ENCODE results near the gene CSTPP1. TPM values are rescaled to one million over a fixed set of nuclear protein-coding genes. Genes with fewer than 3 reads are reported as not detected.

The CSTPP1 gene
- total RNA-seq, 4 donors from 2014 or later, result 35.3 to 51.9 (median 39.7) TPM

DNA sequence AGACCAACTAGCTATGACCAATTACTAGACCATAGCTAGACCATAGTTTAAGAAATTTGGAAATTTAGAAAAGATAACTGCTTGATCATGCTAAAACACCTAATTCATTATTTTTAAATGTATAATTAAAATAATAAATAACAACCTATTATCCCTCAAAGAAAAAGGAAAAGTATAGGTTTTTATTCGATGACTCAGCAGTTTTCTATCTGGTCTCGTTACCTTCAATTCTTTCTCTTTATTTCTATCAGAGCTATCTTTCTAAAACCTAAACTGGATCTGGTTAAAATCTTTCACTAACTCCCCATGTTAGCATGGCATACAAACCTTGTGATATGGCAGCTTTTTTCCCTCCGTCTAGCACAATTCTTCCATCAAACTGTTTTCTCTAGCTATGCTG is 27.3 kb downstream of the CSTPP1 start:
- no peak for DNase-seq (ENCODE audit: low spot score in 2 of 2)
- Histone ChIP-seq H3K4me1 (no peaks in the 10 kb centered on the region), H3K4me3 (no peak overlapping the region), H3K36me3 (peaks cover 0 to 23% (median 0%) of the 10 kb centered on the region in 3 donors), H3K27me3 (no peaks in the 10 kb centered on the region), H3K27ac (no peak overlapping the region), H3K9me3 (peaks cover 0 to 2% (median 0%) of the 10 kb centered on the region in 4 donors)
- TF ChIP-seq, protein P1, sequence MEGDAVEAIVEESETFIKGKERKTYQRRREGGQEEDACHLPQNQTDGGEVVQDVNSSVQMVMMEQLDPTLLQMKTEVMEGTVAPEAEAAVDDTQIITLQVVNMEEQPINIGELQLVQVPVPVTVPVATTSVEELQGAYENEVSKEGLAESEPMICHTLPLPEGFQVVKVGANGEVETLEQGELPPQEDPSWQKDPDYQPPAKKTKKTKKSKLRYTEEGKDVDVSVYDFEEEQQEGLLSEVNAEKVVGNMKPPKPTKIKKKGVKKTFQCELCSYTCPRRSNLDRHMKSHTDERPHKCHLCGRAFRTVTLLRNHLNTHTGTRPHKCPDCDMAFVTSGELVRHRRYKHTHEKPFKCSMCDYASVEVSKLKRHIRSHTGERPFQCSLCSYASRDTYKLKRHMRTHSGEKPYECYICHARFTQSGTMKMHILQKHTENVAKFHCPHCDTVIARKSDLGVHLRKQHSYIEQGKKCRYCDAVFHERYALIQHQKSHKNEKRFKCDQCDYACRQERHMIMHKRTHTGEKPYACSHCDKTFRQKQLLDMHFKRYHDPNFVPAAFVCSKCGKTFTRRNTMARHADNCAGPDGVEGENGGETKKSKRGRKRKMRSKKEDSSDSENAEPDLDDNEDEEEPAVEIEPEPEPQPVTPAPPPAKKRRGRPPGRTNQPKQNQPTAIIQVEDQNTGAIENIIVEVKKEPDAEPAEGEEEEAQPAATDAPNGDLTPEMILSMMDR (IDR thresholded peaks at IDR 0.05), result no peak
- TF ChIP-seq EP300 (IDR thresholded peaks at IDR 0.05), result no peak
- no peak for TF ChIP-seq POLR2A (IDR thresholded peaks at IDR 0.05)
- 95 to 96% methylated on average over 3 of the region's 3 CpGs for WGBS, 2 donors

DNA sequence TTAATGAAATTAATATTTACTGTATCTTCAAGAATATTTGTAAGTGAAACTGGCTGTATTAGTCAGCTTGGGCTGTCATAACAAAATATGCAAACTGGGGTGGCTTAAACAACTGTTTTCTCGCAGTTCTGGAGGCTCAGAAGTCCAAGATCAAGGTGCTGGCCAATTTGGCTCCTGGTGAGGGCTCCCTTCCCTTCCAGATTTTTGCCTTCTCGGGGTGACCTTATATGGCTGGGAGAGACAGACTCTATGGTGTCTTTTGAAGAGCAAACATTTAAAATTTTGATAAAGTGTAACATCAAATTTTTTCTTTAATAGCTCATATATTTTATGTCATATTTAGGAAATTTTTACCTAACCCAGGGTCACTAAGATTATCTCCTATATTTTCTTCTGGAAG is 30.2 kb downstream of the CSTPP1 start:
- Histone ChIP-seq H3K27me3 (no peaks in the 10 kb centered on the region), H3K36me3 (peaks cover 0 to 3% (median 0%) of the 10 kb centered on the region in 3 donors), H3K27ac (no peak overlapping the region), H3K4me1 (peaks cover 0 to 2% (median 0%) of the 10 kb centered on the region in 4 donors), H3K9me3 (no peaks in the 10 kb centered on the region), H3K4me3 (no peak overlapping the region)
- WGBS, 2 donors, result 72 to 85% methylated on average over 2 of the region's 2 CpGs
- TF ChIP-seq, protein P1 (IDR thresholded peaks at IDR 0.05), result no peak
- no peak for TF ChIP-seq EP300 (IDR thresholded peaks at IDR 0.05)
- no peak for TF ChIP-seq POLR2A (IDR thresholded peaks at IDR 0.05)
- no peak for DNase-seq (ENCODE audit: low spot score in 2 of 2)

DNA sequence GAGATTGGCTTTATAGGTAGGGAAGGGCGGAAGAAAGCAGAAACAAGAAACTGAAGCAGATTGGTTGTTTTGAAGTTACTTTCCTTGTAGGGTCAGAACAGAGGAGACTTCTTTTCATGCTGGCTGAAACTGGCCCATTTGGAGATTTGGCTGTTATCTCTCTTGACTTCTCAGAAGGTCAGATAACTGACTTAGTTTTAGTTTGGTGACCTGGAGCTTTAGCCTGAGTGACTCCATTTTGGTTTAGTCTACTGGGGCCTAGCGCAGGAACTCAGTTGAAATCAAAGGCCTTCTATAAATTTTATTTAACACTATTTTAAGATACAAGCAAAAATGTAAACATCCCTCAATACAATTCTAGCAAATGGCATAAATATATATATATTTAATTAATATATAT is 31.4 kb downstream of the CSTPP1 start:
- TF ChIP-seq, protein P1 (IDR thresholded peaks at IDR 0.05), result no peak
- TF ChIP-seq POLR2A (IDR thresholded peaks at IDR 0.05), result no peak
- TF ChIP-seq EP300 (IDR thresholded peaks at IDR 0.05), result no peak
- Histone ChIP-seq H3K36me3 (no peaks in the 10 kb centered on the region), H3K9me3 (no peaks in the 10 kb centered on the region), H3K27ac (no peak overlapping the region), H3K4me1 (peaks cover 0 to 9% (median 0%) of the 10 kb centered on the region in 4 donors), H3K27me3 (no peaks in the 10 kb centered on the region), H3K4me3 (no peak overlapping the region)
- 97% methylated on average over 2 of the region's 2 CpGs for WGBS, 2 donors
- DNase-seq (ENCODE audit: low spot score in 2 of 2), result no peak

- H3K9me3 ChIP-seq, result no peaks in the 10 kb centered on the region
- H3K36me3 ChIP-seq, result no peaks in the 10 kb centered on the region
- 47 to 51% methylated on average over 2 of the region's 2 CpGs for WGBS, 2 donors
- H3K4me1 ChIP-seq, result peaks cover 0 to 9% (median 0%) of the 10 kb centered on the region in 4 donors
- H3K4me3 ChIP-seq, result no peak overlapping the region
- H3K27ac ChIP-seq, result no peak overlapping the region
- no peaks in the 10 kb centered on the region for H3K27me3 ChIP-seq
- TF ChIP-seq POLR2A (IDR thresholded peaks at IDR 0.05), result no peak
- no peak for TF ChIP-seq EP300 (IDR thresholded peaks at IDR 0.05)
- TF ChIP-seq, protein P1 (IDR thresholded peaks at IDR 0.05), result no peak
- no peak for DNase-seq (ENCODE audit: low spot score in 2 of 2)
Observed at GRCh38 chr11:46969379-46969778, 32.8 kb downstream of the CSTPP1 start.

GRCh38 chr11:46970913-46971625 is 34.5 kb downstream of the CSTPP1 start:
- TF ChIP-seq, protein P1 (IDR thresholded peaks at IDR 0.05), result no peak
- TF ChIP-seq EP300 (IDR thresholded peaks at IDR 0.05) (no peak), POLR2A (IDR thresholded peaks at IDR 0.05) (no peak)
- Histone ChIP-seq H3K27me3 (no peaks in the 10 kb centered on the region), H3K4me1 (peaks cover 0 to 9% (median 0%) of the 10 kb centered on the region in 4 donors), H3K36me3 (no peaks in the 10 kb centered on the region), H3K4me3 (no peak overlapping the region), H3K27ac (no peak overlapping the region), H3K9me3 (no peaks in the 10 kb centered on the region)
- no peak for DNase-seq (ENCODE audit: low spot score in 2 of 2)
- 93 to 96% methylated on average over 3 of the region's 3 CpGs for WGBS, 2 donors

Measured in tibial nerve (tissue), 4 donors.